ENCODE results near the gene CLK3.

The CLK3 gene

DNA sequence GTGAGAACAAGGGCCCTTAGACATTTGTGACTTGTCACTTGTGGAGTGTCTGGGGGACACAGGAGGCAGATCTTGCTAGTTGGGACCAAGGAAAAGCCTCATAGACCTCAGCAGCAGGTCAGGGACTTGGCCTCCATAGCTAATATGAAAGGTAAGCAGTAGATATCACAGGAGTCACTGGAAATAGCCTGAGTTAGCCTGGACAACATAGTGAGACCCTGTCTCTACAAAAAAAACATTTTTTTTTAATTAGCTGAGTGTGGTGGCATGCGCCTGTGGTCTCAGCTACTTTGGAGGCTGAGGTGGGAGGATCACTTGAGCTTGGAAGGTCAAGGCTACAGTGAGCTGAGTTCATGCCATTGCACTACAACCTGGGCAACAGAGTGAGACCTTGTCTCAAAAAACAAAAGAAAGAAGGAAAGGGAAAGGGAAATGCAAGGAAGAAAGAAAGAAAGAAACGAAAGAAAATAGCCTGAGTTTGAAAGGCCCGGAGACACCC lies 37.1 kb upstream of the CLK3 start:
- Histone ChIP-seq H3K9me3 (no peaks in the 10 kb centered on the region), H3K4me3 (ENCODE audit: low read depth in 1 of 2, low read length in 1 of 2) (no peak overlapping the region), H3K4me1 (ENCODE audit: control insufficient read depth in 1 of 2, insufficient read depth in 1 of 2, low read depth in 1 of 2, low read length in 1 of 2) (peaks cover 5 to 6% of the 10 kb centered on the region in 2 experiments), H3K36me3 (peaks cover 96% of the 10 kb centered on the region), H3K27ac (no peak overlapping the region), H3K27me3 (no peaks in the 10 kb centered on the region)
- no peak for TF ChIP-seq CTCF (IDR thresholded peaks at IDR 0.05)

GRCh38 chr15:74579001-74579400 lies 36.6 kb upstream of the CLK3 start:
- H3K27me3 ChIP-seq: no peaks in the 10 kb centered on the region
- H3K4me1 ChIP-seq (ENCODE audit: control insufficient read depth in 1 of 2, insufficient read depth in 1 of 2, low read depth in 1 of 2, low read length in 1 of 2): peaks cover 5 to 6% of the 10 kb centered on the region in 2 experiments
- H3K27ac ChIP-seq: no peak overlapping the region
- H3K36me3 ChIP-seq: peaks cover 95% of the 10 kb centered on the region
- TF ChIP-seq CTCF (IDR thresholded peaks at IDR 0.05): no peak
- H3K4me3 ChIP-seq (ENCODE audit: low read depth in 1 of 2, low read length in 1 of 2): no peak overlapping the region
- H3K9me3 ChIP-seq: no peaks in the 10 kb centered on the region

DNA sequence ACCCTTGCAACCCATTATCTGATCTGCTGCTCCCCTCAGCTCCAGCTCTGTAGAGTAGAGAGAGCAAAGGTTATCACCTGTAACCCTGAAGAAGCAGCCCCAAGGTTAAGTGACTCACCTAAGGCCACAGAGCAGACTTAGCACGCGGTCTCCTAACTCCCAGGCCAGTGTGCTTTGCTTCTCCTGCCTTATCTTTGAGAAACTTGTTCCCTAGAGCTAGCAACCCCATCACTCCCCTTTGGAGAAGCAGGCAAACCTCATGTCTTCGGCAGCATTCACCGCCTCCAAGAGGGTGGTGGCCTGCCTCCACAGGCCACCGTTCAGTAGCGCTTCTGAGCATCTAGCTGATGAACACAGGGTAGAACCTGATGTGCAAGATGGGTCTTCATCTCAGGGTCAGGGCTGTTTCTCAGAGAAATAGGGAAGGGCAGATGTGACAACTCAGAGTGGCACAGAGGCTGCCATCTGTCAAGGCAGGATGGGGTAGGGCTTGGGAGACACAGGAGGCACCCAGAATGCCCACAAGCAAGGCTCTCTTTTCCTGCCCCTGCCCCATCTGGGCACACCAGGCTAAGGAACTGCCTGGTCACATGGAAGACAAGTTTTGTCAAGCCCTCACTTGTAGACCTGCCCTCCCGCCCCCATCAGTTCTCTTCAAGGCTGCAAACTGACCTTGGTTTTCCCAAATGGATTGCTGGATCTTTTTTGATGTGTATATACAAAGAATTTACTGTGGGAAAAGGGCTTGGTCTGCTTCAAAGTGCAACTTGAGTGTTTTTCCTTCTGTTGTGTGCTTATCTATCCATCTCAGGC lies 34.9 kb upstream of the CLK3 start:
- no peak overlapping the region for H3K4me3 ChIP-seq (ENCODE audit: low read depth in 1 of 2, low read length in 1 of 2)
- peaks cover 95% of the 10 kb centered on the region for H3K36me3 ChIP-seq
- no peaks in the 10 kb centered on the region for H3K4me1 ChIP-seq (ENCODE audit: control insufficient read depth in 1 of 2, insufficient read depth in 1 of 2, low read depth in 1 of 2, low read length in 1 of 2)
- H3K27ac ChIP-seq: no peak overlapping the region
- no peak for TF ChIP-seq CTCF (IDR thresholded peaks at IDR 0.05)
- no peaks in the 10 kb centered on the region for H3K9me3 ChIP-seq
- no peaks in the 10 kb centered on the region for H3K27me3 ChIP-seq

GRCh38 chr15:74584204-74584603 lies 31.4 kb upstream of the CLK3 start:
- Histone ChIP-seq H3K27me3 (no peaks in the 10 kb centered on the region), H3K4me3 (ENCODE audit: low read depth in 1 of 2, low read length in 1 of 2) (no peak overlapping the region), H3K36me3 (peaks cover 84% of the 10 kb centered on the region), H3K27ac (no peak overlapping the region), H3K4me1 (ENCODE audit: control insufficient read depth in 1 of 2, insufficient read depth in 1 of 2, low read depth in 1 of 2, low read length in 1 of 2) (peaks cover 0 to 8% of the 10 kb centered on the region in 2 experiments), H3K9me3 (no peaks in the 10 kb centered on the region)
- TF ChIP-seq CTCF (IDR thresholded peaks at IDR 0.05): no peak

GRCh38 chr15:74584779-74585178 lies 30.9 kb upstream of the CLK3 start:
- H3K4me1 ChIP-seq (ENCODE audit: control insufficient read depth in 1 of 2, insufficient read depth in 1 of 2, low read depth in 1 of 2, low read length in 1 of 2): peaks cover 0 to 11% of the 10 kb centered on the region in 2 experiments
- no peak overlapping the region for H3K27ac ChIP-seq
- peaks cover 84% of the 10 kb centered on the region for H3K36me3 ChIP-seq
- H3K27me3 ChIP-seq: no peaks in the 10 kb centered on the region
- no peaks in the 10 kb centered on the region for H3K9me3 ChIP-seq
- H3K4me3 ChIP-seq (ENCODE audit: low read depth in 1 of 2, low read length in 1 of 2): no peak overlapping the region
- no peak for TF ChIP-seq CTCF (IDR thresholded peaks at IDR 0.05)
